ENCODE measurements around the gene LDLR.
A peak's percentile ranks its signal among the peaks of the same experiment; 100 is the strongest.

LDLR gene

DNA sequence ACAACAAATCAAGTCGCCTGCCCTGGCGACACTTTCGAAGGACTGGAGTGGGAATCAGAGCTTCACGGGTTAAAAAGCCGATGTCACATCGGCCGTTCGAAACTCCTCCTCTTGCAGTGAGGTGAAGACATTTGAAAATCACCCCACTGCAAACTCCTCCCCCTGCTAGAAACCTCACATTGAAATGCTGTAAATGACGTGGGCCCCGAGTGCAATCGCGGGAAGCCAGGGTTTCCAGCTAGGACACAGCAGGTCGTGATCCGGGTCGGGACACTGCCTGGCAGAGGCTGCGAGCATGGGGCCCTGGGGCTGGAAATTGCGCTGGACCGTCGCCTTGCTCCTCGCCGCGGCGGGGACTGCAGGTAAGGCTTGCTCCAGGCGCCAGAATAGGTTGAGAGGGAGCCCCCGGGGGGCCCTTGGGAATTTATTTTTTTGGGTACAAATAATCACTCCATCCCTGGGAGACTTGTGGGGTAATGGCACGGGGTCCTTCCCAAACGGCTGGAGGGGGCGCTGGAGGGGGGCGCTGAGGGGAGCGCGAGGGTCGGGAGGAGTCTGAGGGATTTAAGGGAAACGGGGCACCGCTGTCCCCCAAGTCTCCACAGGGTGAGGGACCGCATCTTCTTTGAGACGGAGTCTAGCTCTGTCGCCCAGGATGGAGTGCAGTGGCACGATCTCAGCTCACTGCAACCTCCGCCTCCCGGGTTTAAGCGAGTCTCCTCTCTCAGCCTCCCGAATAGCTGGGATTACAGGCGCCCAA, at the start of gene LDLR:
Gene LDLR, plus strand, starts transcription at position 210 of the 760 bp plus-strand sequence. Its CDS starts 86 bp downstream, at position 296.
- no peak for TF ChIP-seq CTCF (IDR thresholded peaks at IDR 0.05; ENCODE audit: extremely low read depth, insufficient read depth, missing control alignments)
- in situ Hi-C loops (cut with MboI; ENCODE audit: low pct_unique_long_range_greater_than_20kb, low sequenced_read_pairs, unreplicated experiment), result no loop called here
- peak; percentile 81 for DNase-seq (ENCODE audit: low spot score)

DNA sequence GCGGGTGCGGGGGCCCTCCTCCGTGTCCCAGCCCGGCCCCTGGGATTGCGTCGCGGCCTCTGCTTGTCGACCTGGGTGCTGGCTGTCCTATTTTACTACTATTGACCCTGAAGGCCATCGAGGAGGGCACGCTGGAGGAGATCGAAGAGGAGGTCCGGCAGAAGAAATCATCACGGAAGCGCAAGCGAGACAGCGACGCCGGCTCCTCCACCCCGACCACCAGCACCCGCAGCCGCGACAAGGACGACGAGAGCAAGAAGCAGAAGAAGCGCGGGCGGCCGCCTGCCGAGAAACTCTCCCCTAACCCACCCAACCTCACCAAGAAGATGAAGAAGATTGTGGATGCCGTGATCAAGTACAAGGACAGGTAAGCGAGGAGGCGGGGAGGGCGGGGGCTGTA, 48.1 kb upstream of the LDLR start:
- in situ Hi-C loops (cut with MboI; ENCODE audit: low pct_unique_long_range_greater_than_20kb, low sequenced_read_pairs, unreplicated experiment), result no loop called here
- no peak for TF ChIP-seq CTCF (IDR thresholded peaks at IDR 0.05; ENCODE audit: extremely low read depth, insufficient read depth, missing control alignments)

GRCh38 chr19:11041966-11042627, 47.2 kb upstream of the LDLR start:
- no peak for TF ChIP-seq CTCF (IDR thresholded peaks at IDR 0.05; ENCODE audit: extremely low read depth, insufficient read depth, missing control alignments)
- DNase-seq (ENCODE audit: low spot score), result no peak
- in situ Hi-C loops (cut with MboI; ENCODE audit: low pct_unique_long_range_greater_than_20kb, low sequenced_read_pairs, unreplicated experiment), result no loop called here

More for the DNA sequence above, 48.1 kb upstream of the LDLR start:
- no peak for DNase-seq (ENCODE audit: low spot score)

DNA sequence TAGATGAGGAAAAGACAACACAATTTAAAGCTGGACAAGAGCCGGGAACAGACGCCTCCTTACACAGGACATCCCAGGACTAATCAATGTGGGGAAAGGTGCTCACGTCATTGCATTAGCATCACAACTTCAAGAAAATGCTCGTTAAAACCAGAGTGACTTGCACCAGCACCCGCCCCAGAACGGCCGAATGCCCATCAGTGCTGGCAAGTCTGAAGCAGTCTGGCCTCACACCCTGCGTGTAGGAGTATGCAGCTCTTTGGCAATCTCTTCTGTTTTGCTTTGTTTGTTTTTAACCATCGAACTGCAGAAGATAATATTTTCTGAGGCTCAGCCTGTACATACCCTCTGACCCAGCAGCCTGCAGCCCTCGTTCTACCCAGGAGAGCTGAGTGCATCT, 44.8 kb upstream of the LDLR start:
- in situ Hi-C loops (cut with MboI; ENCODE audit: low pct_unique_long_range_greater_than_20kb, low sequenced_read_pairs, unreplicated experiment), result no loop called here
- no peak for DNase-seq (ENCODE audit: low spot score)
- no peak for TF ChIP-seq CTCF (IDR thresholded peaks at IDR 0.05; ENCODE audit: extremely low read depth, insufficient read depth, missing control alignments)

DNA sequence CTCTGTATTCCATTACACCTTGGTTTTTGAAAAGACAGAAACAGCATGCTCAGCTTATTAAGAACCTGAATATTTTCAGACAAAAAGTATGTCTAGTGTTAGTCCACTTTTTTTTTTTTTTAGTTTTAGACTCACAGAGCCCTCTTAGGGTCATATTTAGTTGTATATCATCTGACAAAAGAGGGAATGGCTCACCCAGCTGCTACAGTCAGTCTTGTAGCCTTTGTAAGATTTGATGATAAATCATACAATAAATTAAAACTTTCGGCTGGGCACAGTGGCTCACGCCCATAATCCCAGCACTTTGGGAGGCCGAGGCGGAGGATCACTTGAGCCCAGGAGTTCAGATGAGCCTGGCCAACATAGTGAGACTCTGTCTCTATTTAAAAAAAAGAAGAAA, 43.7 kb upstream of the LDLR start:
- in situ Hi-C loops (cut with MboI; ENCODE audit: low pct_unique_long_range_greater_than_20kb, low sequenced_read_pairs, unreplicated experiment), result no loop called here
- no peak for DNase-seq (ENCODE audit: low spot score)
- no peak for TF ChIP-seq CTCF (IDR thresholded peaks at IDR 0.05; ENCODE audit: extremely low read depth, insufficient read depth, missing control alignments)

GRCh38 chr19:11046605-11047354, 42.5 kb upstream of the LDLR start:
- no peak for TF ChIP-seq CTCF (IDR thresholded peaks at IDR 0.05; ENCODE audit: extremely low read depth, insufficient read depth, missing control alignments)
- no peak for DNase-seq (ENCODE audit: low spot score)
- in situ Hi-C loops (cut with MboI; ENCODE audit: low pct_unique_long_range_greater_than_20kb, low sequenced_read_pairs, unreplicated experiment), result no loop called here

Data from GM13977 (cell line).